ENCODE measurements around the gene BCKDHA. TPM values are rescaled to one million over a fixed set of nuclear protein-coding genes. Genes with fewer than 3 reads are reported as not detected.
"Not testable (repeated sequence)": the region's sequence is repeated elsewhere in the genome, so short reads cannot be mapped to it uniquely, and the experiment has no call there.

The BCKDHA gene
- polyA plus RNA-seq, 1 donor: 31.1 TPM

DNA sequence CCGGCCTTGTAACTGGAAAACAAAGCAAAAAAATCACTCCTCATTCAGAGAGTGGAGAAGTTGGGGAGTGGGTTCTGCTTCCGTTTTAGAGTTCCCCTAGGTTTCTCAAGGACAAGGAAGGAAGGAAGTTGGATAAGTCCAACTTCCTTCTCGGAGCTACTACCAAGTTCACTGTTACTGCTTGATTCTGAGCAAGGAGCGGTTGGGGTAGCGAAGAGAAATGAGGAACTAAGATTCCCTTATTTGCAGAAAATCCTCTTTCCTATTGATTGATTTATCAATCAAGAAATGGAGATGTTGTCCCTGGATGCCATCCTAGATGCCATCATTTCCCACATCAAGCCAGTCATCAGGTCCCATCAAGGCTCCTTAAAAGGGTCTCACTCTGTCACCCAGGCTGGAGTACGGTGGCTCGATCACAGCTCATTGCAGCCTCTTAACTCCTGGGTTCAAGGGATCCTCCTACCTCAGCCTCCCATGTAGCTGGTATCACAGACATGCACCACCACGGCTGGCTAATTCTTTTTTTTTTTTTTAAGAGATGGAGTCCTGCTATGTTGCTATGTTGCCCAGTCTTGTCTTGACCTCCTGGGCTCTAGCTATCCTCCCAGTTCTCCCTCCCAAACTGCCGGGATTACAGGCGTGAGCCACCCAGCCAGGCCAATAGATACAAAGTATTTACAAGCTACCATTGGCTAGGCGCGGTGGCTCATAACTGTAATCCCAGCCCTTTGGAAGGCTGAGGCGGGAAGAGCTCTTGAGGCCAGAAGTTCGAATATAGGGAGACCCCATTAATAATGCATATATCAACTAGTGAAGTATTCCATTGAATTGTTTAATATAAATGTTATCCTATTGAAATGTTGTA lies 32.9 kb upstream of the BCKDHA start:
- no peak for DNase-seq

DNA sequence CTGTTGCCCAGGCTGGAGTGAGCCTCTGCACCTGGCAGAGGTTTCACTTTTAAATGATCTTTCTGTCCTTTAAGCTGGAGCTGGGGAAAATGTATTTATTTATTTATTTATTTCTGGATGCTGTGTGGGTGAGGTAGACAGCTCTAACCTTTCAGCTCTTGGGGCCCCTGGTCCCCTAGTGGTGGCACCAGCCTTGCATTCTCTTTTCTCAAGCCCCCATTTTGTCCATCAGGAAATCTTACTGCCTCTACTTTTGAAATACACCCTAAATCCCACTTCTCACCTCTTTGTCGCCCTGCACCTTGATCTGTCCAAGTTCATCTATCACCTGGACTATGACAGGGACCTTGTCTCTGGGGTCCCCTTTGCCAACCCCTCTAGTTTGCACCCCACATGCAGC lies 31.5 kb upstream of the BCKDHA start:
- DNase-seq: no peak

DNA sequence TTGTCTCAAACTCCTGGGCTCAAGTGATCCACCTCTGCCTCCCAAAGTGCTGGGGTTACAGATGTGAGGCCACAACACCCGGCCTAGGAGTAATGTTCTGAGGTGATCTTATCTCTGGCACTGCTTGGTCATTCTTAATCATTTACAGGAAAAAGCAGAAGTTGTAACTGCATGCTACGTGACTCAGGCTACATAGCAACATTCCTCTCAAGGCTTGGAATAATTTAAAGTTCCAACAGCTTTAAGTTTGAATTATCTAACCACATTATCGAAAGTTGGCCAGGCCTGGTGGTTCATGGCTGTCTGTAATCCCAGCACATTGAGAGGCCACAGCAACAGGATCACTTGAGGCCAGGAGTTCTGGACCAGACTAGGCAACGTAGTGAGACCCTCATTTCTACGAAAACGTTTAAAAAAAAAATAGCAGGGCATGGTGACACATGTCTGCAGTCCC lies 29.7 kb upstream of the BCKDHA start:
- no peak for DNase-seq

DNA sequence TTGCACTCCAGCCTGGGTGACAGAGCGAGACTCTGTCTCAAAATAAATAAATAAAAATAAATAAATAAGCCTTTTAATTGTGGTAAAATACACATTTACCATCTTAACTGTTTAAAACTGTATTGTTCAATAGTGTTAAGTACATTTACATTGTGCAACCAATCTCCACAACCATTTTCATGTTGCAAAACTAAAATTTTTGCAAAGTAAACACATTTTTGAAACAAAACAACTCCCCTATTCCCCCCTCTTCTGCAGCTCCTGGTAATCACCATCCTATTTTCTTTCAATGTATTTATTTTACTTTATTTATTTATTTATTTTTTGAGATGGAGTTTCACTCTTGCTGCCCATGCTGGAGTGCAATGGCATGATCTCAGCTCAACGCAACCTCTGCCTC lies 27.8 kb upstream of the BCKDHA start:
- DNase-seq: no peak

DNA sequence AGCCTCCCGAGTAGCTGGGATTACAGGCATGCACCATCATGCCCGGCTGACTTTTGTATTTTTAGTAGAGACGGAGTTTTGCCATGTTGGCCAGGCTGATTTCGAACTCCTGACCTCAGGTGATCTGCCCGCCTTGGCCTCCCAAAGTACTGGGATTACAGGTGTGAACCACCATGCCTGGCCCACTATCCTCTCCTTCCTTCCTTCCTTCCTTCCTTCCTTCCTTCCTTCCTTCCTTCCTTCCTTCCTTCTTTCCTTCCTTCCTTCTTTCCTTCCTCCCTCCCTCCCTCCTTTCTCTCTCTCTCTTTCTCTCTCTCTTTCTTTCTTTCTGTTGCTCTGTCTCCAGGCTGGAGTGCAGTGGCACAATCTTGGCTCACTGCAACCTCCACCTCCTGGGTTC lies 26.5 kb upstream of the BCKDHA start:
- DNase-seq: not testable (repeated sequence)

DNA sequence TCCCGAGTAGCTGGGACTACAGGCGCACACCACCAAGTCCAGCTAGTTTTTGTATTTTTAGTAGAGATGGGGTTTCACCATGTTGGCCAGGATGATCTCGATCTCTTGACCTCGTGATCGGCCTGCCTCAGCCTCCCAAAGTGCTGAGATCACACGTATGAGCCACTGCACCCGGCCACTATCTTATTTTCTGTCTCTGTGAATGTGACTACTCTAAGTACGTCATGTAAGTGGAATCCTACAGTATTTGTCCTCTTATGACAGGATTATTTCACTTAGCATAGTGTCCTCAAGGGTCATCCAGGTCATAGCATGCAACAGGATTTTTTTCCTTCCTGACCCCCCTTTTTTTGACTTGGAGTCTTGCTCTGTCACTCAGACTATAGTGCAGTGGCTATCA lies 26.1 kb upstream of the BCKDHA start:
- DNase-seq: no peak

DNA sequence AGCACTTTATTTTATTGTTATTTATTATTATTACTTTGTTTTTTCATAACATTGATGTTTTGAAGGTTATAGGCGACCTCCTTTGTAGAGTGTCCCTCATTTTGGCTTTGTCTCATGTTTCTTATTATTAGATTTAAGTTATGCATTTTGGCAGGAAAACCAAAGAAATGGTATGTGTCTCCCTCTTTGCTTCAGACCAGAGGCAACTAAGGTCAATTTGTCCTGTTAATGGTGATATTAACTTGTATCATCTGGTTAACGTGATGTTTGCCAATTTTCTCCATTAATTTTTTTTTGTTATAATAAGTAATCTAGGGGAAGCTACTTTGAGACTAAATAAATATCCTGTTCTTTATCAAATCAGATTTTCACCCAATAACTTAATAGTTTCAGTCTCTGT lies 25.1 kb upstream of the BCKDHA start:
- no peak for DNase-seq

DNA sequence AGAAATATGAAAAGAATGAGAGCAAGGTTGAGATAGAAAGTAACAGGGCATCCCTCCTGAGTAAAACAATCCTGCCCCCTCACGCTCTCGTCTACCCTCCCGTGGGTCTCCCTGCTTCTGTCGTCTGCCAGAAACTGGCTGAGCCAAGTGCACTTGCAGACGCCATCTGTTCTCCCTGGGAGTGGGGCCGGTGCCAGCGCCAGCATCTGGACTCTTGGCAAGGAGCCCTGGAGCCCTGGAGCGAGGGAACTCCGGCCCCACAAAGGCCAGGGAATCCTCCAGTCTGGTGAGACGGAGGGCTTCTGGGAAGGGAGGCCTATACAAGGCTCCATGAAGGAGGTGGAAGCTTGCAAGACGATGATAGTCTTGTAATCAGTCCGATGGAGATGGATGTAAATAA lies 23.6 kb upstream of the BCKDHA start:
- DNase-seq: no peak

DNA sequence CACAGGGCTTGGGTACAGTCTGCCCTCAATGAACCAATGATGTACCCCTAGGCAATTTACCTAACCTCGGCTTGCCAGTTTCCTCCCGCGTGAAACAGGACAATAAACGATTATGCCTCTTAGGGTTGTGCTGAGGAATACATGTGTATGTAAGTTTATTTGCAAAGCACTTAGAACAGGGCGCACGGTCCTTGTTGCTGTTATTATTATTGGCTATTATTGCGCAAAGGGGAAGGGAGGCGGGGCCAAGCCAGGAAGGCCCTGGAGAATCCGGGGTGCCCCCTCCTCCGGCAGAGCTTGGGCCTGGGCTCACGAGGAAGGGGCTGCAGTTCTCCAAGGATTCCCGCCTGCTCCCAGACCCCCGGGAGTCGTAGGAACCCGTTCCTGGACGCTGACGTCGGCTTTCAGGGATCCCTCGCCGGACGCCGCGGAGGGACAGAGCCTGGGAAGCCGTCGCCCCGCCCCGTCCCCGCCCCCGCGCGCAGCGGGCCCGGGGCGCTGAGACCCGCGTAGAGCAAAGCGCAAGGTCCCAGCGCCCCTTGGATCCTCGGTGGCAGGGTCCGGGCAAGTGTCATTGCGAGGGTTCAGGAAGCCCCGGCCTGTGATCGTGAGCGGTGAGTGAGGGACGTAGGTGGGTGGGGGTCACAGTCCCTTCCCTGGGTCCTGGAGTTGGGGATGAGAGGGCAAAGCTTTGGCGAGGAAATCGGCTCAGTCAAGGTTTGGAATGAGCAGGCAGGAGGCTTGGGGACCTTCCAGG lies 21.2 kb upstream of the BCKDHA start, which contains the start of gene TMEM91:
TSS of gene TMEM91 (plus strand) at position 293 of the 757 bp plus-strand sequence. CDS start 1,777 bp downstream, outside the sequence.
- peak; percentile 54 for DNase-seq

DNA sequence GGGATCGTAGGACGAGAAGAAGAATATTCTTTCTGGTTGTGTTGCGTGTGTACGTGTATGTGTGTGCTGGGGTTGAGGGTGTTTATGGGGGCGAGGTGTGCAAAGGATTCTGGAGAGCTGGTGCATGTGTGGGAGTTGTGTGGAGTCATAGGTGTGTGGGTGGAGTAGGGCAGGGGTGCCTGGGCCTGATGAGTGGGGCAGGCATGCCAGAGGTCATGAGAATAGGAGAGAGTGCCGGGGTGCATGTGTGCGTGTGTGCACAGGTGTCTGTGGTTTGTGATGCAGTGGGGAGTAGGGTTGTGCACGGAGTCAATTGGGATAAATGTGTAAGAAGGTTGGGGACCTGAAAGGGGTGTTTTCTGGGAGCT lies 20.6 kb upstream of the BCKDHA start:
- no peak for DNase-seq

DNA sequence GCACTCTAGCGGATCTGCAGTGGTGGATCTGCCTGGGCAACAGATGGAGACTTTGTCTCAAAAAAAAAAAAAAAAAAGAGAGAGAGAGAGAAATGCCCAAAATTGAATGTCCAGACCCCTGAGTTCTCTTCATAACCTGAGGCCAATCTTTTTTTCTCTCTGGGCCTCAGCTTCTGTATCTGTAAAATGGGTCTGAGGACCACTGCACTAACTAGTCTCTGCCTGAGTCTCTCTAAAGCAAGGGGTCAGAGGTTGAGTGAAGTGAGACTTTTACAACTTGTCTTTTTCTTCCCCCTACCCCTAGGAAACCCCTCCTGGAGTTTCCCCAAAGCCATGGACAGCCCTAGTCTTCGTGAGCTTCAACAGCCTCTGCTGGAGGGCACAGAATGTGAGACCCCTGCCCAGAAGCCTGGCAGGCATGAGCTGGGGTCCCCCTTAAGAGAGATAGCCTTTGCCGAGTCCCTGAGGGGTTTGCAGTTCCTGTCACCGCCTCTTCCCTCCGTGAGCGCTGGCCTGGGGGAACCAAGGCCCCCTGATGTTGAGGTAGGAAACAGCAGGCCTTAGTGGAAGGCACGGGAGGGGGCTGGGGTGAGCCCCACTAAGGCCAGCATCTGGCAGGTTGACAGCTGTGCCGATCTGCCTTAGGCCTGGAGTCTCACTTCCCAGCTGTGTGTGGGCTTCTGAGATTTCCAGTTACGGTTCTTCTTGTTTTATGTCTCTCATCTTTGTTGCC lies 19.5 kb upstream of the BCKDHA start:
- no peak for DNase-seq

DNA sequence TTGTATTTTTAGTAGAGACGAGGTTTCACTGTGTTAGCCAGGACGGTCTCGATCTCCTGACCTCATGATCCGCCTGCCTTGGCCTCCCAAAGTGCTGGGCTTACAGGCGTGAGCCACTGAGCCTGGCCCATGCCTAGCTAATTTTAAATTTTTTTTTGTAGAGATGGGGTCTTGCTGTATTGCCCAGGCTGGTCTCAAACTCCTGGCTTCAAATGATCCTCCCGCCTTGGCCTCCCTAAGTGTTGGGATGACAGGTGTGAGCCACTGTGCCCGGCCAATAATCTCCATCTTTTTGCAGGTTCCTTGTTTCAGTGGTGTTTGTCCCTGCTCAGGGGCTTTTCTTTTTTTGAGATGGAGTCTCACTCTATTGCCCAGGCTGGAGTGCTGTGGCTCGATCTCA lies 16.1 kb upstream of the BCKDHA start:
- DNase-seq: not testable (repeated sequence)

DNA sequence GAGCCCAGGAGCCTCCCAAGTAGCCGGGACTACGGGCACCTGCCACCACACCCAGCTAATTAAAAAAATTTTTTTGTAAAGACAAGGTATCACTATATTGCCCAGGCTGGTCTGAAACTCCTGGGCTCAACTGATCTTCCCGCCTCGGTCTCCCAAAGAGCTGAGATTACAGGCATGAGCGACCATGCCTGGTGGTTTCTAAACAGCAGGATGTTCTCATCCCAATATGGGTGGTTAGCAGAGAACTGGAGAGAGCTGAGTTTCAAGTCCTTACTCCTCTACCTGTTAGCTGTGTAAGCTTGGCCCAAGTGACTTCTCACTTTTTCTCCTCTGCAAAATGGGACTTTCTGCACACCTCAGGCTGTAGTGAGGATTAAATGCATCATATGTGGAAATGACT lies 13.3 kb upstream of the BCKDHA start:
- no peak for DNase-seq

DNA sequence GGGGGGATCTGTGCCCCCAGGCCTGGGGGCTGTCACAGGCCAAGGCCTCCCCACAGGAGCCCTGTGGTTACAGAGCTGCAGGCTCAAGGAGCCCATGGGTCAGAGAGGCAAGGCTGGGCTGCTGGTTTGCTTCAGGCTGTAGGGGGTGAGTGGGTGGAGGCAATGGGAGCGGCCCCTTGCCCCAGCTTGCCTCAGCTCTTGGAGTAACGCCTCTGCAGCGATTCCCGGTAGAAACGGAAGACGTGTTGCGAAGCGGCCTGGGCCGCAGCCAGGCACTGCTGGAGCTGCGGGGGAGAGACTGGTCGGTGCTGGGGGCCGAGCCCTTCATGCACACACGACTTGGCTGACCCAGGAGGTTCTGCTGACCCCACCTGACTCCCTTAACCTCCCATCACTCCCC lies 11.2 kb upstream of the BCKDHA start:
- DNase-seq: no peak

DNA sequence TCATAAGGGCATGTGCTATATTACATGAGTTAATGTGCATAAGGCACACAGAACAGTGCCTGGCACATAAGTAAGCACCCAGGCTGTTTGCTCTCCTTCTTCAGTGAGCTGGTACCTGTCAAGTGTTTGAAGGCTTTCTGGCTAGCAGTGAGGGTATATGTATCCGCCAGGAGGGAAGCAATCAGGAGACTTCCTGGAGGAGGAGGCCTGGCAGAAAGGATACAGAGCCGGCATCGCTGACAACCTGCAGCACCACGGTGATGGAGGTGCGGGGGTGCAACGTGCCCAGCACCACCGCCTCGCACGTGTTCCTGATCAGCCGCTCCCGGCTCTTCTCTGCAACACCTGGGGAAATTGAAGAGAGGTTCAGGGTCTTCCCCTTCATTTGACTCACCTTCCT lies 6.0 kb upstream of the BCKDHA start:
- no peak for DNase-seq

DNA sequence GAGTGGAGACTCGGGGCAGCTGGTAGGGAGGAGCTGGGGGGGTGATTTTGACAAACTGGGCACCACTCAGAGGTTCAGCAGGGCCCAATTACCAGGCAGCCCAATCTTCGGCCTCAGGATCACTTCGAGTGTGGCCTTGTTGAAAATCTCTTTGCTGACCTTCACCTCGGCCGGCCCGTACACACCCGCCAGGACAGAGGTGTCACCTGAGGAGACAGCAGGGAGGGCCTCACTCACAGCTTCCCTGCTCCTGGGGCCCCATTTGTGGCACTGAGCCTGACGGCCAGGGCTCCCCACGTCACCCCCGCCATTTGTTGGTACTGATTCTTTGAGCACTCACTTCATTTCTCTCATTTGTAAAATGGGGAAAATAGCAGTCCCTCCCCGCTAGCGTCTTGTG lies 4.8 kb upstream of the BCKDHA start:
- DNase-seq: no peak

DNA sequence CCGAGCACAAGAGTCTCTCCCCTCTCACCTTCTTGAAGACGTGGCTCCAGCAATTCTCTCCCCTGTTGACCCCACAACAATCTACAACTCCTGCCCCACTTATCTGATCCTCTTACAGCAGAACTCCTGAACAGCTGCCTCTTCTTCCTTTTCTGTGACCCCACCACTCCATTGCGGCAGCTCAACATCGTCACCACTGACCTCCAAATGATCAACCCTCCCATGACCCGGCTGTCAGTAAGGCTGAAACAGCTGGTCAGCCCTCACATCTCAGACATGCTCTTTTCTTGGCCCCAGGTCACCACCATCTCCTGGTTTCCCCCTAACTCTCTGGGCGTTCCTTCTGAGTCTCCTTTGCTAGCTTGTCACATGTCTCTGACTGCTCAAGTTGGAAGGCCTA lies 2.3 kb upstream of the BCKDHA start:
- DNase-seq: no peak

DNA sequence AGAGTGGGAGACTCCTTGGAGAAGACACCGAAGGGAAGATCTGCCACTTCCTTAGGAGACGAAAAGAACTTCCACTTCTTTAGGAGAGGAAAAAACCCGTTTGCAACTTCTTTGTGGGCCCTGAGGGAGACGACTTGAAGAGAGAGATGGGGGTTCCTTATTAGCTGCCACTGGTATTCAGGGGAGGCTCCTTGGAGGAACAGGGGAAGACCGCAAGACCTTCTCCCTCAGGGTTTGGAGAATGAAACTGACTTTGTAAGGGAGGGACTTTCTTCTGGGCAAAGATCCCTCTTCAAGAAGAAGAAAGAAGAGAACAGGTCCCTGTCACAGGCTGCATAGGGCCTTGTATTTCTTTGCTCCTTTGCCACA lies 416 bp downstream of the BCKDHA start:
- DNase-seq: no peak

DNA sequence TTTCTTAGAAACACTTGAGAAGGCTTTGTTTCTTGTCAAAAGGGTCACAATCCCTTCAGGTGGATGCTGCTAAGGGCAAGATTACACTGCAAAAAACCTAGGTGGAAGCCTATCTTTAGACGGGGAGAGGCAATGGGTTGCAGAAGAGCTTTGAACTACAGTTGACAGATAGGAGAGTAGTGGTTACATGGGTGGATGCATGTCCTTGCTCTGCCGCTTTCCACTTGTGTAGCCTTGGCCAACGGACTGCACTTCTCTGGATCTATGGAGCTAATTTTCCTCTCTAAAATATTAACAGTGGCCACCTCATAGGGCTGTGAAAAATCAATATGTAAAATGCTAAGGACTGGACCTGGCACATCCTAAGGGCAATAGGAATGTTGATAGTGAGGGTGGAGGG lies 980 bp downstream of the BCKDHA start:
- DNase-seq: no peak

DNA sequence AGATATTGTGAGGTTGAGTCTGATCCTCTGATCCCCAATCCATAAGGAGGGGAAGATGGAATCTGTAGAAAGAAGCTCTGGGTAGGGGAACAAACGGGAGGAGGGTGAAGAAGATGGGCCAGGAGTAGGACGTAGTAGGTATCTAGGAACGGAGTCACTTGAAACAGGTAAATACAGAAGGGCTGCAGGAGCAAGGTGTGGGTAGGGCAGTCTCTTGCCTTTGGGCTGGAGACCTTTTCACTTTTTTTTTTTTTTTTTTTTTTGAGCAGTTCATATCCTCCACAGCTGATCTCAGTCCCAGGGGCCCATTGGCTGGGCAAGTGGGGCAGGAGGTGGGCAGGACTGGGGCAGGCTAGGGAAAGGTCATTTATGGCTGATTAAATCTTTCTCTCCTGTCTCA lies 1.5 kb downstream of the BCKDHA start:
- DNase-seq: no peak

DNA sequence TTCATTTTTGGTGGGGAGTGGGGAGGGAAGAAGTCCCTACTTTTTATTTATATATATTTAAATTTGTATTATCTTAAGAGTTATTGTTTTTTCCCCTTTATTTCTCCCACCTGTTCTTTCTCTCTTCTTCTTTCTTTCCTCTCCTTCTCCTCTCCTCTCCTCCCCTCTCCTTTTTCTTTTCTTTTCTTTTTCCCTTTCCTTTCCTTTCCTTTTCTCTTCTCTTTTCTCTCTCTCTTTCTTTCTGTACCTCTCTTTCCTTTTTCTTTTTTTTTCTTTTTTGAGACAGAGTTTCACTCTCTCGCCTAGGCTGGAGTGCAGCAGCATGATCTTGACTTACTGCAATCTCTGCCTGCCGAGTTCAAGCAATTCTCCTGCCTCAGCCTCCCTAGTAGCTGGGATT lies 1.9 kb downstream of the BCKDHA start:
- no peak for DNase-seq

DNA sequence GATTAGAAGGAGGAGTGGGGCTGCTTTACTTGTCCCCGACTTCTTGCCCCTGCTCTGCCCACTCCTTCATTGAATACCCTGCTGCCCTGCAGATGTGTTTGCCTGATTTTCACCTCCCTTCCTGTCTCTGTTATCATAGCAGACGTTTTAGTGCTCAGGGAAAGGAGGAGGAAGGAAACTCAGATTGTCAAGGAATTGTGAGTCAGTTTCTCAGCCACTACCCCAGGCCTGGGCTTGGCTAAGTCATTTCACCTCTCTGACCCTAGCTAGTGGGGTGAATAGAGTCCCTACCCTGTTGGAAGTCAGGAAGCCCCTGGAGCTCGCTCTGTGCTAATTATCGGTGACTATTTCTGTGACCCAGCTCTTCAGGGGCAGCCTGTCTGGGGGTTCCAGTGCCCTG lies 3.9 kb downstream of the BCKDHA start:
- DNase-seq: no peak

DNA sequence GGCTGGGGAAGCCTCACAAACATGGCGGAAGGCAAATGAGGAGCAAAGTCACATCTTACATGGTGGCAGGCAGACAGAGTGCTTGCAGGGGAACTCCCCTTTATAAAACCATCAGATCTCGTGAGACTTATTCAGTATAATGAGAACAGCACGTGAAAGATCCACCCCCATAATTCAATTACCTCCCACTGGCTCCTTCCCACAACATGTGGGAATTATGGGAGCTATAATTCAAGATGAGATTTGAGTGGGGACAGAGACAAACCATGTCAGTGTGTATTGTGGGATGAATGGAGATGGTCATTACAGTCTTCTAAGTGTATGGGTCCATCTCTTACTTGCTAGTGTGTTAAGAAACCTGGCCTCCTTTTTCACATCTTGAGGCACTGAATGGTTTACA lies 4.4 kb downstream of the BCKDHA start:
- DNase-seq: no peak
